Measurements from ENCODE around the gene ZNF30.

DNA sequence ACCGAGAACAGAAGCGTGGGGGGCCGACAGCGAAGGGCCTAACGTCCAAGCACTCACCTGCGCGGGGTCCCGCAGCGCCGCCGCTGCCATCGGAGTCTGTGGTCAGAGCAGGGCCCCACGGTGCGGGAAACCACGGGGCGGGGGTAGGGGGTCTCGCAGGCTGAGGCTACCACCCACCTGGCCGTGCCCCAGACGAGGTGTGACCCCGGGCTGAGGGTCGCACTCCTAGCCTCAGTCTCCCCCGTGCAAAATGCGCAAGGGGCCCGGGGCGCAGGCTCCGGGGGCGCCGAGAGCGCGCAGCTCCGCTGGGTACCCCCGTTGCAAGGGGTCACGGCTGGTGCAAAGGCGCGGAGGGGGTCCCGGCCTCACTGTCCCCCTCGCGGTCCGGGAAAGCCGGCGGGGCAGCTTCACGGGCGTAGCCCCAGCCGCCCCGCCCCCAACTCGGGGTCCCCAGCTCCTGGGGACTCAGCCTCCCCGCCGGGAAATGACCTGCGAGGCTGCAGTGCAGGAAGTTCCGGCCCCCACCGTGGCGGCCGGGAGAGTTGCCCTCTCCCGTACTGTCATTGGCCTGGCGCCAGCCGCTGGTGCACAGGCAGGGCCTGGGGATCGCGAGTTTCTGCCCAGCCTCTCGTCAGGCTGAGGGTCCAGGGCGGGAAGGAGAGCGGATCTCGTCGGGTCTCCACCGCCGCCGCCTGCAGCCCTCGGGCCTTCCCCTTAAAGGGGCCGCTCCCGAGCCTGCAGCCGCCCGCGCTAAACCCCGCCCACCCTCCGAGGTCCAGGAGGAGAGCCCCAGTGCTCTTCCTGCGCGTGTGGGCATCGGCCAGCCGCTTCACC is 37.1 kb downstream of the ZNF30 start, which contains the start of gene ZNF792:
- TF ChIP-seq POLR2A (IDR thresholded peaks at IDR 0.05) (no peak), EP300 (IDR thresholded peaks at IDR 0.05) (peak in 1 of 2 donors; percentile 32)

All from tibial nerve (tissue), 3 donors.